Measurements from ENCODE around the gene CCDC12. TPM values are rescaled to one million over a fixed set of nuclear protein-coding genes. Genes with fewer than 3 reads are reported as not detected.

CCDC12 gene
- 33.1 TPM for total RNA-seq
- long read RNA-seq, partial matches to known transcripts = 14 of 32 reads
- long read RNA-seq, other reads (novel, unspliced or antisense) = 13 of 32 reads

GRCh38 chr3:46976326-46977190 lies at the start of gene CCDC12:
Gene CCDC12, minus strand, starts transcription at chr3:46976745. Its CDS starts 13 bp downstream, at chr3:46976732.
- peak; percentile 96 for DNase-seq (ENCODE audit: low spot score)

- DNase-seq (ENCODE audit: low spot score) = no peak
Observed at GRCh38 chr3:47024932-47025331, 48.4 kb upstream of the CCDC12 start.

GRCh38 chr3:47022641-47023071 lies 46.1 kb upstream of the CCDC12 start:
- DNase-seq (ENCODE audit: low spot score) = no peak

GRCh38 chr3:47020311-47020710 lies 43.8 kb upstream of the CCDC12 start:
- DNase-seq (ENCODE audit: low spot score) = no peak

GRCh38 chr3:47019201-47019600 lies 42.7 kb upstream of the CCDC12 start:
- DNase-seq (ENCODE audit: low spot score) = no peak

GRCh38 chr3:47018269-47018611 lies 41.7 kb upstream of the CCDC12 start:
- no peak for DNase-seq (ENCODE audit: low spot score)

GRCh38 chr3:47017504-47018268 lies 41.1 kb upstream of the CCDC12 start:
- DNase-seq (ENCODE audit: low spot score) = no peak

GRCh38 chr3:47016934-47017435 lies 40.4 kb upstream of the CCDC12 start:
- no peak for DNase-seq (ENCODE audit: low spot score)

- no peak for DNase-seq (ENCODE audit: low spot score)
Observed at GRCh38 chr3:47016086-47016933, 39.8 kb upstream of the CCDC12 start.

- DNase-seq (ENCODE audit: low spot score) = no peak
Observed at GRCh38 chr3:47015151-47015550, 38.6 kb upstream of the CCDC12 start.

- no peak for DNase-seq (ENCODE audit: low spot score)
Observed at GRCh38 chr3:47014036-47014435, 37.5 kb upstream of the CCDC12 start.

GRCh38 chr3:47013231-47013630 lies 36.7 kb upstream of the CCDC12 start:
- no peak for DNase-seq (ENCODE audit: low spot score)

- peak; percentile 87 for DNase-seq (ENCODE audit: low spot score)
Observed at GRCh38 chr3:47012342-47013230, 36.0 kb upstream of the CCDC12 start.

- peak; percentile 86 for DNase-seq (ENCODE audit: low spot score)
Observed at GRCh38 chr3:47011371-47011770, 34.8 kb upstream of the CCDC12 start.

- no peak for DNase-seq (ENCODE audit: low spot score)
Observed at GRCh38 chr3:47010910-47011309, 34.4 kb upstream of the CCDC12 start.

GRCh38 chr3:47010111-47010712 lies 33.7 kb upstream of the CCDC12 start:
- no peak for DNase-seq (ENCODE audit: low spot score)

- peak; percentile 95 for DNase-seq (ENCODE audit: low spot score)
Observed at GRCh38 chr3:47009225-47010110, 32.9 kb upstream of the CCDC12 start.

- no peak for DNase-seq (ENCODE audit: low spot score)
Observed at GRCh38 chr3:47008851-47009224, 32.3 kb upstream of the CCDC12 start.
